GM18502 (cell line): ENCODE data around the gene OOEP.
A peak's percentile ranks its signal among the peaks of the same experiment; 100 is the strongest.

Experiments
- ATAC-seq: cut with Tn5 transposase; IDR thresholded peaks from one replicate; pipeline ENCODE4 v1.9.1; 2021; ENCODE audit warnings: mild to moderate bottlenecking; ENCODE audit not compliant: unreplicated experiment, poor library complexity

Gene OOEP

DNA sequence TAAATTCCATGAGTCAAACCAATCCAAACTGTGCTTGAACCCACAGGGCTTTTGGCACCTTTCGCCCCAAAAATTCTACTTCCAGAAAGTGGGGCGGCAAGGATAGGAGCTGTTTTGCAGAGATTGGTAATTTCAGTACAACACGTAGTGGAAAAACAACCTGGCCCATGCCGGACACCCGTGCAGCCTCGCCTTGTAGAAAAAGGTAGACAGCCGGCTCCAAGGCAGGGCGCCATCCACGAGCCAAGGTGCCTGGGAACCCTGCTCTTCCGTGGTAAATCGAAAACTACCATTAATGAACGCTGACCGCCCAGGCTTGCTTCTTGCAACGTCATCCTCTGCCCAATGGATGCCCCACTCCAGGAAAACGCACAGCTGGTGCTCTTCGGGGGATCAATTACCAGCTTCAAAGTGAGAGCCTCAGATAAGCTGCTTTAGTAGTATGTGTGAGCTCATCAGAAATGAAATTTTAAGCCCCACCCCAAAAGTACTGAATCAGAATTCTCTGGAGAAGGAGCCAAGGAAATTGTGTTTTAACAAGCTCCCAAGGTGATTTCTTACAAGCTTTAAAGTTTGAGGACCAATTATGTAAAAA is 1.8 kb downstream of the OOEP start:
- ATAC-seq, result no peak

DNA sequence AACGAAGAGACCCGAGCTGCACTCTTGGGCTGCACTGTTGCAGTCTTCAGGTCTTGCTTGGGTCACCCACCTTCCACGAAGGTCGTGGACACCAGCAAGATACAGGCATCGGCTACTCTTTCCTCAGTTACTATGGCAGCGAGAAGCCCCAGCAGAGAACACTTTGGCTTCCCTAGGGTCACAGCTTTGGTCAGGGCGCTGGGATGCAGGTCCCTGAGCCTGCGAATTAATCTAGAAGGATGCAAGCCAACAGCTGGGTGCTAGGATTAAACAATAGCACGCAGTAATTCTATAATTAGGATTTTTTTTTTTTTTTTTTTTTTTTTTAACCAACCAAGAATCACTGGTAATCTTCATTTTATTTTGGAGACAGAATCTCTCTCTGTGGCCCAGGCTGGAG is 5.1 kb downstream of the OOEP start:
- no peak for ATAC-seq

- no peak for ATAC-seq
Observed at GRCh38 chr6:73364121-73364520, 5.6 kb downstream of the OOEP start.

DNA sequence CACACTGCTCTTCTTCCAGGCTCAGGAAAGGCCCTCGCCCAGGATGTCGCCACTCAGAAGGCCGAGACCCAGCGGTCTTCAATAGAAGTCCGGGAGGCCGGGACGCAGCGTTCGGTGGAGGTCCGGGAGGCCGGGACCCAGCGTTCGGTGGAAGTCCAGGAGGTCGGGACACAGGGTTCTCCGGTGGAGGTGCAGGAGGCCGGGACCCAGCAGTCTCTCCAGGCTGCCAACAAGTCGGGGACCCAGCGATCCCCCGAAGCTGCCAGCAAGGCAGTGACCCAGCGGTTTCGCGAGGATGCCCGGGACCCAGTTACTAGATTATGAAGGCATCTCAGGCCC is 6.2 kb downstream of the OOEP start:
- ATAC-seq, result no peak

DNA sequence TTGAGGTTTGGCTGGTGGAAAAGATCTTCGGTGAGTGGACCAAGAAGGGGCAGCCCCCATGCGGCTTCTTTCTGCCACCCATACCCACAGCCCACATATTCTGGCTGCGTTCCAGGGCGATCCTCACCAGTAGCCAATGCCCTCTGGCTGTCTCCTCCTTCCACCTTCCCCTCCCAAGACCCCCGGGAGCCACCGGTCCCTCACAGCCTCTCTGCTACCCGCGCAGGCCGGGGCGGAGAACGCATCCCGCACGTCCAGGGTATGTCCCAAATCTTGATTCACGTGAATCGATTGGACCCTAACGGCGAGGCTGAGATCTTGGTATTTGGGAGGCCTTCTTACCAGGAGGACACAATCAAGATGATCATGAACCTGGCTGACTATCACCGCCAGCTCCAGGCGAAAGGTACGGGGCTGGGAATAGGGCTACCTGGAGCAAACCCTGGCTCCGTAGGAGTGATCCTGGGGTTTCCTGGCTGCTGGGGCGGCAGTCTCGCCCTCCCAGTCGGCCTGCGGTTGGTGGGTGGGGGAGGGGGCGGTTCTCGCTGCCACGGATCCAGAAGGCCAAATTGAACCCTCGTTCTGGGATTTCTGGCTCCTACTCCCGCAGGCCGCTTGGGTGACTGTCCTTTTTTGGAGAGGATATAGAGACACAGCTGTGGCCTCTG is 6.7 kb downstream of the OOEP start:
- no peak for ATAC-seq

DNA sequence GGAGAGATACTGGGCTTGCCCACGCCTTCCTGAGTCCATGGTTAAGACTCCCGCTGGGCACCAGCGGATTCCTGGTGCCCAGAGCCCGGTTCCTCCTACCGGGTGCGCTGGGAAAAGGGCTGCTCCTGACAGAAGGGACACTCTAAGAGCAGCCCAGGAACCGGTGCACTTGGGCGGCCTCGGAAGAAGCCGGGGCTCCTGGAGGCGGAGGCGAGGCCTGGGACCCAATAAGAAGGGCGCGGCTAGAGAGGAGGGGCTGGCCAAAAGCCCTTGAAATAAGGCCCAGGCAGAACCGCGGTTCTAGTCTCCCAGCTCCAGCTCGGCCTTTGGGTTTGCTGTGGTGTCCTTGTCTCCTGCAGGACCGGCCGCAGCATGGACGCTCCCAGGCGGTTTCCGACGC is 7.3 kb downstream of the OOEP start, which contains the start of gene KHDC3L:
KHDC3L (plus strand) TSS at position 301 of the 400 bp plus-strand sequence; CDS start at position 373, 72 bp downstream.
- no peak for ATAC-seq

DNA sequence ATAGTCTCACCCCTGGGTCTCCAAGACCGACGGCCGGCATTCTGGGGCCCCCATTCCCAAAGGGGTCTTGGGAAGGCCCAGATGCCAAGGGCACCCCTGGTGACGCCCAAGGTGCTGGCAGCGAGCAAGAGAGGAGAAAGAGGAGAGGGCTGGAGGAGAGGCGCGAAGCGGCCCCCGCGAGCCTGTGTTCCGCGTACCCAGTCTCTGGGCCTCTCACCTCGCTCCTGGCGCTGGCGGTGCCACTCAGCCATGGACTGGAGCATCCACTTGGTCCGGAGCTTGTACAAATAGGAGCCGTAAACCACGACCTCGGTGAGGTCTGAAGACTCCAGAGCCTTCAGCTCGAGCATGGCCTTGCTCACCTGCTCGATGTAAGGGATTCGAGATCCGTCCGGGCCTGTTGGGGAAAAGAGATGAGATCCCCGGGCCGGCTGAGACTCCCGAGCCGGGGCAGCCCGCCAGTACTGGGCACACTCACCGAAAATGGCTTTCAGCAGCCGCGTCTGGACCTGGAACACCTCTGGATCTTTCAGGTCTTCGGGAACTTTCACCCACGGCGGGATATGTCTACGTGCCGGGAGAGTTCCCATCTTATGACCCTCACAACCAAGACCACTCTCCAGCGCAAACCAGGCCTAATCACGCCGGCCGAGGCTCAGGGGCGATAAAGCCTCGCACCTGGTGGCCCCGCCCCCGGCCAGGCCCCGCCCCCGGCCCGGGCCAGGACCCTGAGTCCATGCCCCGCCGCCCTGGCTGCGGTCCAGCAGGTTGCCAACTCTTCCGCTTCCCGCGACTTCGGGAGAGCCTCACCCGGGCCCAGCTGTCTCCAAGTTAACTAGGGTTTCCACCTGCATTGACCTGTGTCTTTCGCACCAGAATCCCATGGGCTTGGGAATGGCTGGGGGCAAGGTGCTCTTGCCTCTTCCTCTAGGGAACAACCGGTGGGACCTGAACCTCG is 15.8 kb downstream of the OOEP start, which contains the start of gene DPPA5:
DPPA5 (minus strand) TSS at position 641 of the 958 bp plus-strand sequence; CDS start at position 590, 51 bp downstream.
- ATAC-seq, result no peak

GRCh38 chr6:73349311-73349710 is 20.4 kb downstream of the OOEP start:
- no peak for ATAC-seq

DNA sequence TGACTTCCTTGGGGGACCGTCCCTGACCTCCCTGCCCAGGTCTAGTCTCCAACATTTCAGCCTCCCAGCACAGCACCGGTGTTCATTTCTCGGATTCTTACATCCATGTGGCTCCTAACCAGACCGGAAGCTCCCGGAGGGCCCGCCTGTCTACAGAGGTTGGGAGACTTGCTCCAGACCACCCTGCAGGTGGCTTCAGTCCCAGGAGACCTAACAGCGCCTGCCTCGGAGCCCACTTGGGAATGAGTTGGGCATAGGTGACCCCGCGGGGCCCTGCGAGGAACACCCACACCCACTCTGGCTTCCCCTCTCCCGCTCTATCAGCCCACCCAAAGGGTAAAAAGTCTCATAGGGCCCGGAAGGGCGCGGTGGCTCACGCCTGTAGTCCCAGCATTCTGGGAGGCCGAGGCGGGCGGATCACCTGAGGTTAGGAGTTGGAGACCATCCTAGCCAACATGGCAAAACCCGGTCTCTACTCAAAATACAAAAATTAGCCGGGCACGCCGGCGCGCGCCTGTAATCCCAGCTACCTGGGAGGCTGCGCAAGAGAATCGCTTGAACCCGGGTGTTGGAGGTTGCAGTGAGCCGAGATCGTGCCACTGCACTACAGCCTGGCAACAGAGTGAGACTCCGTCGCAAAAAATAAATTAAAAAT is 21.0 kb downstream of the OOEP start:
- ATAC-seq, result no peak

GRCh38 chr6:73343164-73343563 is 26.5 kb downstream of the OOEP start:
- no peak for ATAC-seq

- no peak for ATAC-seq
Observed at GRCh38 chr6:73342174-73342573, 27.5 kb downstream of the OOEP start.

DNA sequence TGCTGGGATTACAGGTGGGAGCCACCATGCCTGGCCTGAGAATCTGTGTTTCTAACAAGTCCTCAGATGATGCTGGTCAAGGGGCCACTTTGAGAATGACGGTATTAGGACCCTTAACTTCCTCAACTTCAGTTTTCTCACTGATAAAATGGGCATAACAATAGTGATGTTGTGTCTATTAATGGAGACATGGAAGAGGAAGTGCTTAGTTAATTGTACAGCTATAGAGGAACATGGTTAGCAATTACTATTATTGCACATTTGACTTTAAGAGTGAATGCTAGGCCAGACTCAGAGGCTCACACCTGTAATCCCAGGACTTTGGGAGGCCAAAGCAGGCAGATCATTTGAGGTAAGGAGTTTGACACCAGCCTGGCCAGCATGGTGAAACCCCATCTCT is 28.4 kb downstream of the OOEP start:
- no peak for ATAC-seq

GRCh38 chr6:73340048-73340447 is 29.6 kb downstream of the OOEP start:
- ATAC-seq, result no peak

DNA sequence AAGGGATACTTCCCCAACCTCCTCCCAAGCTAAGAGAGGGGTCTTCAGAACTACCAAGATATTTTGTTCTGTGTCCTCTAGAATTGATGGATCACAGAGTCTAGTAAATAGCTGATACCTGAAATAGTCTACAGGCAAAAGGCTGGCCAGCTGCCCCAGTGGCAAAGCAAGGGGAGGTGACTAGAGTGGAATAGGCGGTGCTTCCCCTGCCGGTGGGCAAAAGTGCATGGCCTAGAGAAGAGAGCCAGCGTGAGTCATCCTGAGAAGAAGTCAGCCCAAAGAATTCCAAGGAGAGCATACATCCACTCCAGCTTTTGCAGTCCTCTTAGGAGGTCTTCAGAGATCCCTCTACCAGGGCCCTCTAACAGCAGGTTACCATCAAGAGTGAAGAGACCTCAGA is 30.4 kb downstream of the OOEP start:
- ATAC-seq, result no peak

- peak; percentile 82 for ATAC-seq
Observed at GRCh38 chr6:73329201-73329600, 40.5 kb downstream of the OOEP start.

GRCh38 chr6:73328790-73329189 is 40.9 kb downstream of the OOEP start:
- no peak for ATAC-seq

DNA sequence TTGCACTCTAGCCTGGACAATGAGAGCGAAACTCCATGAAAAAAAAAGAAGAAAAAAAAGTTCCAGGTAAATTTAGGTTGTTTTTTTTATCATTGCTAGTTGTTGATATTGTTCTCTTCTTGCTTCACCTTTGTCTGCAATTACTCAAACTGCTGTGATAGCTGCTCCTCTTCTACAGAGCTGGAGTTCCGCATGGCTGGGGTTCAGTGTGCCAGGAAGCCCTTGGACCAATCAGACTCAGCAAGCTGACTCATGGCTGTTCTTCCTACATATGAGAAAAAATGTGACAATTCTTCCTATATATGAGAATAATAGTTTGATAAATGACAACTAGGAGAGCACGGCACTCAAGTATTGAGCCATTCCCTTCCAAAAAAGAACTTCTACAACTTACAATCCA is 44.0 kb downstream of the OOEP start:
- ATAC-seq, result no peak

DNA sequence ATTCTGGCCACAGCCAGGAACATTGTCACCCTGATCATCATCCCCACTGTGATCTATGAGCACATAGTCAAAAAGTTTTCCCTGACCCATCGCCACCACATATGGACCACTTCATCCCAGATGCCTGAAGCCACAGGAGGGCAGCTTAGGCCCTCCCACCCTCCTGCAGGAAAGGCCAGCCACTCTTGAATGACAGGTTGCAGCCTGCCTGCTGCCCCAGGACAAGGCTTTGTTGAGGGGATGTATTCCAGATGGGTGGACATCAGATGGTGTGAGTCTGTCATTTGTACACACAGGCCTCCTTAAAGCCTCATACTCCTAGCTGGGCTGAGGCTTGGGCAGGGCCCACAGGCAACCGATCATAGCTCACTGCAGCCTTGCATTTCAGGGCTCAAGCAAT is 46.4 kb downstream of the OOEP start:
- no peak for ATAC-seq
